A549 (cell line): Measurements from ENCODE around the gene NRG3.

Experiments
- HOXA7 ChIP-seq: fragments of 250-450 bp; sonication (Bioruptor Pico); IDR thresholded peaks from 2 replicates; pipeline ENCODE4 v1.5.0; 2020; ENCODE audit warnings: mild to moderate bottlenecking, moderate library complexity
- NPAS2 ChIP-seq: fragments of 250-450 bp; sonication (Bioruptor Pico); IDR thresholded peaks from 2 replicates; pipeline ENCODE4 v1.8.0; 2022; ENCODE audit warnings: mild to moderate bottlenecking, moderate library complexity, borderline replicate concordance
- TF ChIP-seq, protein P1 (sequence below): fragments of >200 bp; sonication (Bioruptor Twin); formaldehyde crosslinking; IDR thresholded peaks from 3 replicates; pipeline ENCODE4 v1.5.1; 2016

GRCh38 chr10:81918766-81919165, 43.8 kb downstream of the NRG3 start:
- TF ChIP-seq NPAS2 (CRISPR knock-in tag) (no peak), HOXA7 (CRISPR knock-in tag) (no peak)
- TF ChIP-seq, protein P1, sequence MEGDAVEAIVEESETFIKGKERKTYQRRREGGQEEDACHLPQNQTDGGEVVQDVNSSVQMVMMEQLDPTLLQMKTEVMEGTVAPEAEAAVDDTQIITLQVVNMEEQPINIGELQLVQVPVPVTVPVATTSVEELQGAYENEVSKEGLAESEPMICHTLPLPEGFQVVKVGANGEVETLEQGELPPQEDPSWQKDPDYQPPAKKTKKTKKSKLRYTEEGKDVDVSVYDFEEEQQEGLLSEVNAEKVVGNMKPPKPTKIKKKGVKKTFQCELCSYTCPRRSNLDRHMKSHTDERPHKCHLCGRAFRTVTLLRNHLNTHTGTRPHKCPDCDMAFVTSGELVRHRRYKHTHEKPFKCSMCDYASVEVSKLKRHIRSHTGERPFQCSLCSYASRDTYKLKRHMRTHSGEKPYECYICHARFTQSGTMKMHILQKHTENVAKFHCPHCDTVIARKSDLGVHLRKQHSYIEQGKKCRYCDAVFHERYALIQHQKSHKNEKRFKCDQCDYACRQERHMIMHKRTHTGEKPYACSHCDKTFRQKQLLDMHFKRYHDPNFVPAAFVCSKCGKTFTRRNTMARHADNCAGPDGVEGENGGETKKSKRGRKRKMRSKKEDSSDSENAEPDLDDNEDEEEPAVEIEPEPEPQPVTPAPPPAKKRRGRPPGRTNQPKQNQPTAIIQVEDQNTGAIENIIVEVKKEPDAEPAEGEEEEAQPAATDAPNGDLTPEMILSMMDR: no peak
